Stimulated activated CD4-positive, alpha-beta T cell treated with anti-CD3 and anti-CD28 coated beads, Interleukin-12 subunit alpha, Interleukin-12 subunit beta, amount 100 ng/mL, for 4 hours (primary cell): ENCODE data around the gene ANO2.

Experiments
- DNase-seq: peaks from one replicate; pipeline ENCODE4 v3.0.0-alpha.2; 2020

ANO2 gene

DNA sequence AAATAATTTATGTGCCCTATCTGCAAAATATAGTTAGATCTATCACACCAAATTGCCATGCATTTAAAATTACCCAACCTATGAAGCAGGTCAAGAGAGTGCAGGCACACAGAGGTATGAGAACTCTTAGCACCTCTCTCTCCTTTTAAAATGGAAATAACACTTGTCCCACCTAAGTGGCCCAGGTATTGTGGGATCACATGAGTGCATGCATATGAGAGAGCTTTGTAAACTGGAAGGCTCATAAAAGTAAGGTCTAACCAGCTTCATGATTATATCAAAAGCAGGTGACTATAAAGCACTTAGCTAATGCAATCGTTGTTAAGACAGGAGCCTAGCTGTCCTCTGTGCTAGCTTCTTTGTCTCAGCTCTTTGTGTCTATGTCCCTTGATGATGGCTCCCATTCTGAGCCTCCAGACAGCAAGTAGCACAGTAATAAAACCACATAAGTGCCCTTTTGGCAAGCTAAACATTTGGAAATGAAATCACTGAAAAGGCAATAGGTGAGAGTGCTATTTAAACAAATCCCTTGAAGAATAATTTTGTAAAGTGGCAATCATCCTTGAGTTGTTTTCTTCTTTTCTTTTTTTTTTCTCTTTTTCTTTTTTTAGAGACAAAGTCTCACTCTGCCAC lies 294.1 kb downstream of the ANO2 start:
- DNase-seq, result no peak

GRCh38 chr12:5650281-5650680 lies 294.8 kb downstream of the ANO2 start:
- DNase-seq, result no peak

GRCh38 chr12:5648692-5649359 lies 296.2 kb downstream of the ANO2 start:
- DNase-seq, result no peak

- no peak for DNase-seq
Observed at GRCh38 chr12:5643266-5643665, 301.8 kb downstream of the ANO2 start.

DNA sequence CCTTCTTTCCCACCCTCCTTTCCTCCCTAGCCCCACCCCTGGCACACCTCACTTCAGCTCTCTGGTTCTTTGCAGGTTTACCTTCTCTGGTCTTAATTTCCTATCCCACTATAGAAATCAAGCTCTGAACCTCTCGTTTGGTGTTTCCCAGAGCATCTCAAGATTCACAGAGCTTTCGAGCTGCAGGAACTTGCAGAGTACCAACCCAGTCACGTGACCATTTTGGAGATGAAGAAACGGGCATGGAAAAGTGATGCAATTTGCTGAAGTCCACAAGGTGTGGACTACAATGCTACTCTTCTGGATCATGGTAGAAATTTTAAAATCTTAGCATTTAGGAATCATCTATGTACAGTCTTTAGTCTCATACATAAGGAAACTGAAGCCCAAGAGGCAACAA lies 307.4 kb downstream of the ANO2 start:
- no peak for DNase-seq

DNA sequence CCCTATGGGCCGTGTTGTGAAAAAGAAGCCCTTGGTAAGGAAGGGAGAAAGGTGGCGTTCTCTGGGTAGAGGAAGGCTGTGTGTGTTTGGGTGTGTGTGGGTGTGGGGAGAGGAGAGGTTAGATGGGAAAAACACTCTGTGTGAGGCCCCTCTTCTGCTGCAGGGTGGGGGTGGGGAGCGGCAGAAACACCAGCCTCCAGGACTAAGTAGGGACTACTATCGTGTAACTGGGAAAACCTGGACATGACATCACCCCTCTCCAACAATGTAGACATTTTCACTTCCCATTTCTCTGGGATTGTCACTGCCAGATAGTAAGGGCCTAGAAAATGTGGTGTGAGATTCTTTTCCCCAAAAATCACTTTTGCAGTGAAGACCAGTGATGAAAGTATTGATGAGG lies 308.2 kb downstream of the ANO2 start:
- DNase-seq, result no peak

DNA sequence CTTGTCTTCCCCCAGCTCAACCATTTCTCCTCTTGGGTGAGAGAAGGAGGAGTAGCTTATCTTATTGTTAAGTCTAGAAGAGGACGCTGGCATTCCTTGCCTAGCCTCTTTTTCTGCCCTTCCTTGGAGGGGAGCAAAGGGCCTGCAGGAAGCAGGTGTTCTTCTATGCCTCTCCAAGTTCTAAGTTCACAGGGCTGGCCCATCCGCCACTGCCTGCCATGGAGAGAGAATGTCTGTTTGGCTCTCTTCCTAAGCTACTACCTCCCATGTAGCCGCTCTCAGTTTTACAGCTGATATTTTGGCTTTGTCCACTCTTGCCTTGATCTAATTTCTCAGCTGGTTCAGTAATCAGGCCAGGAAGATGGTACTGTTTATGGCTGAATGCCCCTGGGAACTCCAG lies 312.0 kb downstream of the ANO2 start:
- DNase-seq, result no peak

DNA sequence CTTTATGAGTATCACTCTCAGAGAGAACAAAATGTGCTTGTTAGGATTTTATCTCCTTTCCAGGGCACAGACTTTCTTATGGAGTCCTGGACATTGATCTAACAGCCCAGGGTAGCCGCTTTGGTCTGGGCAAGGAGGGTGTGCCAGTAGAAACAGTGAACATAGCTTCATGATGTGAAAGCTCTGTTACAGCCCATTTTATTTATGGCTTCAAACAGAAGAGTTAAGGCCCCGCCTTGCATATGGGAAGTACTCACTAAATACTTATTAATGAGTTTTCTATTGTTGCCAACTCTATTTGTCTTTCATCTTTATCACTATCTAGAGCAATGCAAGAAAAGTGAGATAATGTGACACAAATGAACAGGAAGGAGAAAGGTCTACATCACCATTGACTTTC lies 312.6 kb downstream of the ANO2 start:
- no peak for DNase-seq

- DNase-seq, result no peak
Observed at GRCh38 chr12:5631497-5631896, 313.6 kb downstream of the ANO2 start.

GRCh38 chr12:5630726-5631125 lies 314.3 kb downstream of the ANO2 start:
- DNase-seq, result no peak

GRCh38 chr12:5628501-5628900 lies 316.6 kb downstream of the ANO2 start:
- no peak for DNase-seq

GRCh38 chr12:5627053-5627630 lies 317.9 kb downstream of the ANO2 start:
- DNase-seq, result no peak

DNA sequence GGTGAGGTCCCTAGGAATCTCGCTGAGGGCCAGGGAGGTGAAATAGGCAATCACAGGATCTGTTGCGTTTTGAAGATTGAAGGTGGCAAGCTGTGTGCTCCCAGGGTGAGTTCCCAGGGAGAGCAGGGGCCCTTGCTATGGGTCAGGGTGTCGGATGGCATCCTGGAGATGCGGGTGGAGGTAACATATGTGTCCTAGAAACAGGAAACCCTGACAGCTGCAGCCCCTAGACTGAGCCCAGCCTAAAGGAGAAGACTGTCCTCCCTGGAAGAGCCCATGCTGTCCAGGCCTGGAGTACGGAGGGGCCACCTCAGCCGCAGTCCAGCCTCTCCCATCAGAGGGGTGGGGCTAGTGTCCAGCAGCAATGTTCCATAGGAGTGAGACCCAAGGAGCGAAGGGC lies 318.9 kb downstream of the ANO2 start:
- no peak for DNase-seq

DNA sequence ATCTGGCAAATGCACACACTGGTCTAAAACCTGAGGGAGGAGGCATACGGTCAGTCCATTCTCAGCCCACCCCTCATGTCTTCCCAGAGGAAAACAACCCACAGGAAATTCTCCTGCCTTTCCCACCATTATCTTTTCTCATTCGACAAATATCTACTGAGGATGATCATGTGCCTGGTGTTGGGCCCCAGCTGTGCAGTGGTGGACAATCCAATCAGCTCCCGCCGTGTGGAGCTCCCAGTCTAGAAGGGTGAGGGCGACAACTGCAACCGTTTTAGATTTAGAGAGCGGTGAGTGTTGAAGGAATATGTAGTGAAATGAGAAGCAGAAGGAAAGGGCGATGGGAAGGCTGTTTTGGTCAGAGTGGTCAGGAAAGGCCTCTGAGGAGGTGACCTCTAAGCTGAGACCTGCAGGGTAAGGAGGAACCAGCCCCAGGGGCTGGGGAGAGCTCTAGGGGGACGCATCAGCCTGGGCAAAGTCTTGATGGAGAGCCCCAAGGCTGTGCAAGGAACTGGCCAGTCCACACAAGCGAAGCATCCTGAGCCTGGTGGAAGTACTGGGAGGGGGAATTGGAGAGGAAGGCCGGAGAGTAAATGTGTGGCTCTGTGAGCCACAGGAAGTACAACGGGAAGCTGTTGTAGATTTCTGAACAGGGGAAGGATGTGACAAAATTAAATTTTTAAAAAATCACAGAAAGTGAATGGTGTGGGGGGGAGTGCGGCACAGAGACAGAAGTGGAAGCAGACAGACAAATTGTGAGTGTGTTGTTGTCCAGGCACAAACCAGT lies 320.4 kb downstream of the ANO2 start:
- DNase-seq, result no peak

DNA sequence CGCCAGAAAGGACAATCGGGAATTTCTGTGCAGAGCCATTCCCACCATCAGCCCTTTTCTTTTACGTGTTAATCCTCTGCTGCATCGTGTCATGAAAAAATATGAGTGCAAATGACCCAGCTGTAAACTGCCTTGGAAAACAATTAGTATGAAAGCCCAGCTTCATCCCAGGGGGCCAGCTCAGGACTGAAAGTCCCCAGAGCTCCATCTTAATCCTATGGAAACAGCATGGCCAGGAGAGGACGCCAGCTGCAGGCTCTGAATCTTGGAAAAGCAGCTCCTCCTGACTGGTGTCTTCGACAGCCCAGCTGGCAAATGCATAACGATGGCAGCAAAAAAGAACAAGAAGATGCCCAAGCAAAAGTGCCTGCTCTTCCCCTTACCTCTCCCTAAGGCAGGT lies 321.6 kb downstream of the ANO2 start:
- no peak for DNase-seq

DNA sequence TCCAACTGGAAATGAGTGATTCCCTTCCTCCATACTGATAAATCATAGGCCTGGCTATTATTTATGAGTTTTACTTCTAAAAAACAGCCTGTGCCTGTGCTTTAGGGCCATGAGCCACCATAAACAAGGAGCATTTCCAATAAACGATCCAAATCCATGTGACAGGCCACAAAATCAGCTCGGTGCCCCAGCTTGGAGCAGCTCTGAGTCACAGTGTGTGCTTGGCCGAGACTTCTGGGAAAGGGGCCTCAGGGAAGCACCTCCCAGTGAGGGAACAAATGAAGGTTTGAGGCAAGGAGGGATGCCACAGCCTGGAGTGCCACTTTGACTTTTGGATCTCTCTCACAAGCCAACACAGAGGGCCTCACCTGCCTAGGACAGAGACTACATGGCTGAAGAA lies 322.8 kb downstream of the ANO2 start:
- DNase-seq, result no peak

DNA sequence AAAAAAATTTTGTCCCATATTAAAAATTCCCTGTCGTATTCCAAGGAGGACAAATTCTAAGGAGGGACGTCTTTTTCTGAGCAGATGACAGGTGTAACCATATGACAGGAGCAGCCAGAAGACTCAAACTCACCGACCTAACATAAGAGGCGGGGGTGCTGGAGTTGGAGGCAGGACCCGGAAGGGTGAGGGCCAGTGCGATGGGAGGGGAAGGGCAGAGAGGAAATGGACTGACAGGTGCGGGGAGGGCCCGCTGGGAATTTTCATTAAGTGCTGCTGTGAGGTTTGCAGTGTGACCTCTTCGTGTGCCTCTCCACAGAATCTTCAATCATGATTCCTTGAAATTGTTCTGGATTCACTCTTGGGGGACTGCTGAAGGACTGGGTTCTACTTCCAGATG lies 323.7 kb downstream of the ANO2 start:
- no peak for DNase-seq

DNA sequence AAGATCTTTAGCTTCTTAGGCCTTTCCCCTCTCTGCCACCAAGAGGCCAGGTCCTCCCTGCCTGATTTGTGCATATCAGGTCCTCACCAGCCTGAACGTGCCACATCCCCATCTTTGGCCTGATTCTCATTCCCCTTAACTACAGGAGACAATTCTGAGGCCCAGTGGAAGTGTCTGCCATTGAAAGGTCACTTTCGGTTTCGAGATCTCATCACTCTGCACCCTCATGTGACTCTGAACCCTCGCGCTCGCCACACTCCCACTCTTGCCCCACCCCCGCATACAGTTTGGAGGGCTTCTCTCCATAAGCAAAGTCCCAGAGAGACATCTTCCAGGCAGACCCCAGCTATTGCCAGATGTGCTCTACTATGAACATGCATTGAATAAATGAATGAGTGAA lies 324.2 kb downstream of the ANO2 start:
- DNase-seq, result no peak

- DNase-seq, result no peak
Observed at GRCh38 chr12:5619628-5620027, 325.4 kb downstream of the ANO2 start.

GRCh38 chr12:5616854-5617253 lies 328.2 kb downstream of the ANO2 start:
- no peak for DNase-seq

- DNase-seq, result no peak
Observed at GRCh38 chr12:5615760-5616159, 329.3 kb downstream of the ANO2 start.

GRCh38 chr12:5614256-5614655 lies 330.8 kb downstream of the ANO2 start:
- DNase-seq, result no peak

DNA sequence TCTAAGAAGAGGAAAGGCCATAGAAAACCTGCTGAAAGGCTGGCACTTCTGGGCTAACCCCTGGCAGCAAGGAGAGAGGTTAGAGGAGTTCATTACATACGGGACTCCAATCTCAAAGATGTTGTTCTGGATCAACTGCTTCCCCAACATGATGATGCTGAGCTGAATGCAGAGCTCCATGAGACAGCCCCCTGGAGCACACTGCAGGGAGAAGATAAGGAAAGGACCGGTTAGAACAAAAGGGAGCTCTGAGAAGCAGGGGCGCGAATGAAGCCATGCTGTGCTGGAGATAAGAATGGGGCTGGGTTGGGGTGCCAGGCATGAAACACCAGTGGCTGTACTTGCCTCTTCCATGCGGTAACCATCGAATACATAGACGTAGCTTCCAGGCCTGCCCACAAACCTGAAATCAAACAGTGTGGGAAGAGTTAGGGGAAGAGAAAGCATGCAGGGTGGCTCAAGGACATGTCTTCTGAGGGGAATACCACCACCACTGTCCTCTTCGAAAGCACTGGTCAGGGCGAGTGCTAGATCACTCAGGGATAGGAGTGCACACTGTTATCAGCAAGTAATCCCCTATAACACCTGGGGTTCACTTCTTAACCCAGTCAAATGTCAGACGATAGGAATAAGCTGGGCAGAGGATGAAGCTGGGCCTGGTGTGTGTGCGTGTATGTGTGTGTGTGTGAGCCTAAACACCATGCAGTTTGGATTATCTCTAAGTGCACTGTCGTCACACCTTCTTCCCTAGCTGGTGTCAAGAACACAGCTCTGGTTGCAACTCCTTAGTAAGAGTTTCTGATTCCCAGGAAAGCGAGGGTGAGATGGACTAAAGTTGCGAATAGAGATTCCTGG lies 332.3 kb downstream of the ANO2 start:
- no peak for DNase-seq
